ENCODE results near the gene NKX1-1.

NKX1-1 gene

GRCh38 chr4:1385373-1386340 is 20.6 kb downstream of the NKX1-1 start:
- no peak overlapping the region for H3K4me3 ChIP-seq (replicated peaks; ENCODE audit: low read depth, low read length)
- no peak for DNase-seq (ENCODE audit: low read depth)
- TF ChIP-seq CTCF (IDR thresholded peaks at IDR 0.05; ENCODE audit: low read length, missing control alignments), result no peak

- no peak overlapping the region for H3K4me3 ChIP-seq (replicated peaks; ENCODE audit: low read depth, low read length)
- no peak for TF ChIP-seq CTCF (IDR thresholded peaks at IDR 0.05; ENCODE audit: low read length, missing control alignments)
- DNase-seq (ENCODE audit: low read depth), result no peak
Observed at GRCh38 chr4:1384675-1385372, 21.4 kb downstream of the NKX1-1 start.

GRCh38 chr4:1383728-1384591 is 22.3 kb downstream of the NKX1-1 start:
- no peak overlapping the region for H3K4me3 ChIP-seq (replicated peaks; ENCODE audit: low read depth, low read length)
- no peak for TF ChIP-seq CTCF (IDR thresholded peaks at IDR 0.05; ENCODE audit: low read length, missing control alignments)
- DNase-seq (ENCODE audit: low read depth), result no peak

GRCh38 chr4:1382776-1383727 is 23.2 kb downstream of the NKX1-1 start:
- no peak for TF ChIP-seq CTCF (IDR thresholded peaks at IDR 0.05; ENCODE audit: low read length, missing control alignments)
- no peak overlapping the region for H3K4me3 ChIP-seq (replicated peaks; ENCODE audit: low read depth, low read length)
- no peak for DNase-seq (ENCODE audit: low read depth)

GRCh38 chr4:1381944-1382541 is 24.2 kb downstream of the NKX1-1 start:
- TF ChIP-seq CTCF (IDR thresholded peaks at IDR 0.05; ENCODE audit: low read length, missing control alignments), result no peak
- no peak for DNase-seq (ENCODE audit: low read depth)
- H3K4me3 ChIP-seq (replicated peaks; ENCODE audit: low read depth, low read length), result no peak overlapping the region
